Stimulated activated CD8-positive, alpha-beta memory T cell treated with anti-CD3 and anti-CD28 coated beads, Interleukin-12 subunit alpha, Interleukin-12 subunit beta, amount 100 ng/mL, for 24 hours (primary cell): ENCODE results near the gene GPC2.
"Not testable (repeated sequence)": the region's sequence is repeated elsewhere in the genome, so short reads cannot be mapped to it uniquely, and the experiment has no call there.

Source experiments
- DNase-seq: peaks from one replicate; pipeline ENCODE4 v3.0.0-alpha.2; 2020; ENCODE audit errors: extremely low read depth

GPC2 gene, protein sequence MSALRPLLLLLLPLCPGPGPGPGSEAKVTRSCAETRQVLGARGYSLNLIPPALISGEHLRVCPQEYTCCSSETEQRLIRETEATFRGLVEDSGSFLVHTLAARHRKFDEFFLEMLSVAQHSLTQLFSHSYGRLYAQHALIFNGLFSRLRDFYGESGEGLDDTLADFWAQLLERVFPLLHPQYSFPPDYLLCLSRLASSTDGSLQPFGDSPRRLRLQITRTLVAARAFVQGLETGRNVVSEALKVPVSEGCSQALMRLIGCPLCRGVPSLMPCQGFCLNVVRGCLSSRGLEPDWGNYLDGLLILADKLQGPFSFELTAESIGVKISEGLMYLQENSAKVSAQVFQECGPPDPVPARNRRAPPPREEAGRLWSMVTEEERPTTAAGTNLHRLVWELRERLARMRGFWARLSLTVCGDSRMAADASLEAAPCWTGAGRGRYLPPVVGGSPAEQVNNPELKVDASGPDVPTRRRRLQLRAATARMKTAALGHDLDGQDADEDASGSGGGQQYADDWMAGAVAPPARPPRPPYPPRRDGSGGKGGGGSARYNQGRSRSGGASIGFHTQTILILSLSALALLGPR

DNA sequence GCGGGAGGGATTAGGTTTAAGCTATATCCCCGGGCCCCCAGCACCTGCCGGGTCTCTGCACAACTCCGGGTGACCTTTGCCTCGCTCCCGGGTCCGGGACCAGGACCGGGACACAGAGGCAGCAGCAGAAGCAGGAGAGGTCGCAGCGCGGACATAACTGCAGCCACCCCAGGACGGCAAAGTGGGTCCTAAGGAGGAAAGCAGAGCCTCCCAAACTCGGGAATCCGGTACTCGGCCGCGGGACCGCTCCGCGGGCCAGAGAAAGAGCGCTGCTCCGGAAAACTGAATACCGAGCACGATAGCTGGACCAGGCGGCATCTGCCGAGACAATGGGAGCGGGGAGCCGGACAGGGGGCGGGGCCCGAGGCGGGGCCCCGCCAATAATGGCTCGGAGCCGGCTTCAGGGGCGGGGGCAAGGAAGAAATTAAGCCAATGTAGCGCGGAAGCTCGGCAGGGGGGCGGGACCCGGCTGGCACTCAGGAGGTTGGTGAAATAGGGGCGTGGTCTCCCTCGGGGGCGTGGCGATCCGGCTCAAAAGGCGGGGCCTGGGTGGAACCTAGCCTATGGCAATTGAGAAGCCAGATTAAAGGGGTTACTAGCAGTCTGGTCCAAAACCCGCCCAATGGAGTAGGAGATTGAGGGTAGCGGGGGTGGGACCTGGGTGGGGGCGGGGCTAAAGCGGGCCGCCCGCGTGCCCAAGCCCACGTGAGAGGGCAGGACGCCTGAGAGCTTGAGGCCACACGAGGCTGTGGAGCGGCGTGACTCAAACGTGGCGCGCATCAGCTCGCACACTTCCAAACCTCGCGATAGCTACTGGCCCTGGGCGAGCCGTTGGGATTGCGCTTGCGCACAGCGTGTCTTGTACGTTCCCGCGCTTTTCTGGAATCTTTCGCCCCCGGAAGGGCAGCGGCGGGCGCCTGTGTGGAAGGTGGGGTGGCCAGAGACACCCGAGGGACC lies at the start of gene GPC2, which contains the start of gene STAG3:
GPC2 (minus strand) TSS at position 337 of the 957 bp plus-strand sequence; CDS start at position 155, 182 bp downstream.
STAG3 (plus strand) TSS at position 874 of the 957 bp plus-strand sequence. CDS start 2,639 bp downstream, outside the sequence.
- peak; percentile 92 for DNase-seq

DNA sequence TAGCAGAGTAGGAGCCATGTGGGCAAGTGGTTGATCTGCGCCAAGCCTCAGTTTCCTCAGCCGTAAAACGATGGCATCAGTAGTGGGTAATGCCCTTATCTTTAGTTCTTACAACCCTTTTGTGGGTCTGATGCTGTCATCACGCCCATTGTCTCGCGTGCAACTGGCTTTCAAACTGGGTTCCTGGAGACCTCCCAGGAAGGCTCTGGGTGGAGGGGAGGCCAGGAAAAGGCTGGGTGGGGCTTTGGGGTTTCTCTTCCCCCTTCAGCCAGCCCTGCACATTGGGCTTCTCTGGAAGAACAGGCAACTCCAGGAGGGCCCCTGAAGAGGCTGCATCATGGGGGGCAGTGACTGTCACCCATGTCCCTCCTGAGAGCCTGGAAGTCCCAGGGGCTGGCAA lies 47.7 kb upstream of the GPC2 start:
- DNase-seq: not testable (repeated sequence)

DNA sequence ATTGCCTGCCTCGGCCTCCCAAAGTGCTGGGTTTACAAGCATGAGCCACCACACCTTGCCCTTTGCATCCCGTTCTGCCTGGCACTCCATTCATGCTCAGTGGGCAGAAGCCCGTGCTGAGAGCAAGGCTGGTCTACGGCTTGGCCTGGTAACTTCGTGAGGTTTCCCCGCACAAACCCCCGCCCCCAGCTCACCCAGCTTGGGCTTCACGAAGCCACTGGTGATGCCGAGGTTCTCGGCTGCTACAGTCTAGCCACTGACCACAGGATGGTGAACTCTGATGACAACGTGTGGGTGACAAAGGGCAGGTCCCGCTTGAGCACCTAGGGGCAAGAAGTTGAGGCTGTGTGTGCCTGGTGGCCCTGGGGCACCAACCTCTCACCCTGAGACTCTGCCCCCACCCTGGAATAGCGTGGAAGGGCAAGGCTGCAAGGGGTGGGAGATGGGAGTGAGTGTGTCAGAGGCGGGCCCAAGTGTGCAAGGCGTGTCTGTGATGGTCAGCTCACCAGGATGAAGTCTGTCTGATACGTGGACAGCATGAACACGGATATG lies 46.3 kb upstream of the GPC2 start:
- DNase-seq: not testable (repeated sequence)

DNA sequence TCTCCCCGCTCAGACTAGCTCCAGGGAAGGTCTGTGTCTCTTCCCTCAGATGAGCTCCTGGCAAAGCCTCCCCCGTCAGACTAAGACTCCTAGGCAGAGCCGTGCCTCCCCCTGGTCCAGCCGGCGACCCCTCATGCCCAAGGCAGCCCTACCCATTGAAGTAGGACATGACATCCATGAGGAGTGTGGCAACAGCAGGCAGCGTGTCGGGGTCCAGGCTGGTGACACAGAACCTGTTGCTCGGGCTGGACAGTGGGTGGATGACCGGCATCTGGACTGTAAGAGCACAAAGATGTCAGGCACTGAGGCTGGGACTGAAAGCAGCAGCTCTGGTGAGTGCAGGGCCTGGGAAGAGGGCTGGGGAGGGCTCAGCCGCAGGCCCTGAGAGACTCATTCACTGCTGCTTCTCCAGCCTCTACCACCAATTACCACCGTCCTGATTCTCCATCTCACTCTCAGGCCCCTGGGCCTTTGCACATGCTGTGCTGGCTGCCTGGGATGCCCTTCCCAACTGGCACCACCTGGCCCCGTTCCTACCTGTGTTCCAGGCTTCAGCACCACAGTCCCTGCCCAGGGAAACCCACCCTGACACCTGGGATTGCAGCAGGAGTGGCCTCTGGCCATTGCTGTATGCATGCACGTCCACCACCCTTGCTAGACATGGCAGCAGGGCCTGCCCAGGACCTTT lies 45.4 kb upstream of the GPC2 start:
- DNase-seq: no peak

DNA sequence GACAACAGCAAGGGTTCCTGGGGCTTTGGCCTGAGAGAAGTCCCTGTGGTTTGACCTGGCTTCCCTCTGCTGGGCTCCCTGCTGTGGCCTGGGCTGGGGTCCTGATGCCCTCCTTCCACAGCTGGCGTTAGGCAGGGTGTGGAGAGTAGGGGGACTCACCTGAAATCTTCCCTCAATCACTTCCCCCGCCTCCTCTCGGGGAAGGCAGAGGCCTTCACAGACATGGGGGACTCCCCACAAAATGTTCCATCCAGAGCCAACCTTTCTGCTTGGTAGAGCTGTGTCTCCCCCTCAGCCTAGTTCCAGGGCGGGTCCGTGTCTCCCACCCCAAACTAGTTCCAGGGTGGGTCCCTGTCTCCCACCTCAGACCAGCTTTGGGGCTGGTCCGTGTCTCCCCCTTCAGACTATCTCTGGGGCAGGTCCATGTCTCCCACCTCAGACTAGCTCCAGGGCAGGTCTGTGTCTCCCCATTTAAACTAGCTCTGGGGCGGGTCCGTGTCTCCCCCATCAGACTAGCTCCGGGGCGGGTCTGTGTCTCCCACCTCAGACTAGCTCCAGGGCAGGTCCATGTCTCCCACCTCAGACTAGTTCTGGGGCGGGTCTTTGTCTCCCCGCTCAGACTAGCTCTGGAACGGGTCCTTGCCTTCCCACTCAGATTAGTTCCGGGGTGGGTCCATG lies 44.7 kb upstream of the GPC2 start:
- DNase-seq: no peak

DNA sequence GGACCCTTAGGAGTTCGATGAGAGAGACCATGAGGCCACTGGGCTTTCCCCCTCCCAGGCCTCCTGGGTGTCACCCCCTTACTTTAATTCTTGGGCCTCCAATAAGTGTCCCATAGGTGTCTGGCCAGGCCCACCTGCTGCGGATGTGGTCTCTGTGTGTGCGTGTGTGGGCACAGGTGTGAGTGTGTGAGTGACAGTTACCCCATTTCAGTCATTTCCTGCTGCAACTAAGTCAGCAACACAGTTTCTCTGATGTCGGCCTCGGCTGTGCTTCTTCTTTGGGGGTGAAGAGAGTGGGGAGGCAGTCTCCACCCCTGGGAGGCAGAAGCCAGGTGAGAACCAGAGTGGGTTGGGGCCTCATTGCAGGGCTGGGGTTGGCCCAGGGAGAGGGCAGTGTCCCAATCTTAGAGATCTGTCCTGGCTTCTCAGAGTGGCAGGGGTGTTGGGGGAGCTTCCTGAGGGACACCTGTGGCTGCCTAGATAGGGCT lies 44.1 kb upstream of the GPC2 start:
- DNase-seq: peak; percentile 57

DNA sequence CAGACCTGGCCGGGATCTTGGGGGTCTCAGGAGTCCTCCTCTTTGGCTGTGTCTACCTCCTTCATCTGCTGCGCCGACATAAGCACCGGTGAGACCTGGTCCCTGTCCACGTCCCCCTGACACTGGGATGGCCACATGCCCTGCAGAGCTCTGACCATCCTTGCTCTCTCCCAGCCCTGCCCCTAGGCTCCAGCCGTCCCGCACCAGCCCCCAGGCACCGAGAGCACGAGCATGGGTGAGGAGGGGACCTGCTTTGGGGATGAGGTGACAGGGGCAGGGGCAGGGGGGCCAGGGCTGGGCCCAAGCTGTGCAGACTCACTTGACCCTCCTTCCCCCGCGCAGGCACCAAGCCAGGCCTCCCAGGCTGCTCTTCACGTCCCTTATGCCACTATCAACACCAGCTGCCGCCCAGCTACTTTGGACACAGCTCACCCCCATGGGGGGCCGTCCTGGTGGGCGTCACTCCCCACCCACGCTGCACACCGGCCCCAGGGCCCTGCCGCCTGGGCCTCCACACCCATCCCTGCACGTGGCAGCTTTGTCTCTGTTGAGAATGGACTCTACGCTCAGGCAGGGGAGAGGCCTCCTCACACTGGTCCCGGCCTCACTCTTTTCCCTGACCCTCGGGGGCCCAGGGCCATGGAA lies 43.5 kb upstream of the GPC2 start:
- DNase-seq: no peak

DNA sequence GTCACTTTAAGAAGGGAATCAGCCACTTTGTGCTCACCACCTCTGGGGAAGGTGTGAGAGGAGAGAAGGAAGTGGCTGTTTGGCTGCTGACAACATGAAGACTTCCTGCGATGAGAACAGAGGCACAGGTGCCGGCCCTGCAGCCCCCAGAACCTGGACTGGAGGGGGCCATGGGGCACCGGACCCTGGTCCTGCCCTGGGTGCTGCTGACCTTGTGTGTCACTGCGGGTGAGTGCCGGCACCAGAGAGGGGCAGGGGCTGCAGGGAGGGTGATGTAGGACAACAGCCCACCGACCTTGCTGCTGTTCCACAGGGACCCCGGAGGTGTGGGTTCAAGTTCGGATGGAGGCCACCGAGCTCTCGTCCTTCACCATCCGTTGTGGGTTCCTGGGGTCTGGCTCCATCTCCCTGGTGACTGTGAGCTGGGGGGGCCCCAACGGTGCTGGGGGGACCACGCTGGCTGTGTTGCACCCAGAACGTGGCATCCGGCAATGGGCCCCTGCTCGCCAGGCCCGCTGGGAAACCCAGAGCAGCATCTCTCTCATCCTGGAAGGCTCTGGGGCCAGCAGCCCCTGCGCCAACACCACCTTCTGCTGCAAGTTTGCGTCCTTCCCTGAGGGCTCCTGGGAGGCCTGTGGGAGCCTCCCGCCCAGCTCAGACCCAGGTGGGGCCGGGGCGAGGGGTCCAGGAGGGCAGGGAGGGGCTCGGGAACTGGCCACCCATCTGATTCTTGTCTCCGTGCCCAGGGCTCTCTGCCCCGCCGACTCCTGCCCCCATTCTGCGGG lies 42.8 kb upstream of the GPC2 start, which contains the start of gene PVRIG:
PVRIG (plus strand) TSS at position 149 of the 785 bp plus-strand sequence; CDS start at position 171, 22 bp downstream.
- DNase-seq: not testable (repeated sequence)

DNA sequence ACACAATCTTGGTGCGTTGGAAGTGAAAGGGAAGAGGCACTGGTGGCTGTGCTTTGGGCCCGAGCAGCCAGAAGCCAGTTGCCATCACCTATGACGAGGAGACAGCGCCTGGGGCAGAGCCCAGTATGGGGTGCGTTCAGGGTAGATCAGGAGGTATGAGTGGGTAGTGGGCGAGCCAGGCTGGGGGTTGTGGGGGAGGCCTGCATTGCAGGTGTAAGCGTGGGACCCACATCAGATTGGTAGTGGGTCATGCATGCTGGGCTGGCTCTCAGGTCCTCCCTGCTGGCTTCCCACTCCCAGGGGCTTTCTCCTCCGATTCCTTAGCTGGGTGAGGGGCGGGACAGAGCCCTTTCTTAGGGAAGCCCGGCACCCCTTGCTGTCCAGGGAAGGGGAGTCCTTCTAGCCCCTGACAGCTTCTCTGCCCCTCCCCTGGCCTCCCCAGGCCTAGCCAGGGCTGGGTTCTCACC lies 42.1 kb upstream of the GPC2 start:
- no peak for DNase-seq

DNA sequence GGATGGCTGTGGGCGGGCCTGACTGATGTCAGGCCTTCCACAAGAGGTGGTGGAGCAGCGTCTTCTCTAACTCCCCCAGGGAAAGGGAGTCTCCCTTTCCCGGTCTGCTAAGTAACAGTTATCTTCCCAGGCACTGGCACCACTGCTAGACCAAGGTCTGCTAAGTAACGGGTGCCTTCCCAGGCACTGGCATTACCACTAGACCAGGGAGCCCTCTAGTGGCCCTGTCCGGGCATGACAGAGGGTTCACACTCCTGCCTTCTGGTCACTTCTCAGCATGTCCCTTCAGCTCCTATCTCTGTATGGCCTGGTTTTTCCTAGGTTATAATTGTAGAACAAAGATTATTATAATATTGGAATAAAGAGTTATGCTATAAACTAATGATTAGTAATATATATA lies 40.8 kb upstream of the GPC2 start:
- not testable (repeated sequence) for DNase-seq

DNA sequence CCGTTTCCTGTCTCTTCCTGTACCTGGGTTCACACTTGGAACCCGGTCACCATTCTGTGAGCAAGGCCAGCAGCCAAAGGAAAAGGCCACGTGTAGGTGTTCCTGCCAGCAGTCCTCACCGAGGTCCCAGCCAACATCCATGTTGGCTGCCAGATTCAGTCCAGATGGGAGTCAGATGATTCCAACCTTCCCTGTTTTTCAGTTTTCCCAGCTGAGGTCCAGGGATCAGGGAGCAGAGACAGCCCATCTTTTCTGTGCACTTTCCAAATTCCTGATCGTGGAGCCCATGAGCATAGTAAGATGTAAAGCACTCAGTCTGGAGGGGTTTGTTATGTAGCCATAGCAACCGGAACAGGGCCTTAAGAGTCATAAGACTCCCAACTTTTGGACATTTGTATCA lies 38.7 kb upstream of the GPC2 start:
- no peak for DNase-seq

DNA sequence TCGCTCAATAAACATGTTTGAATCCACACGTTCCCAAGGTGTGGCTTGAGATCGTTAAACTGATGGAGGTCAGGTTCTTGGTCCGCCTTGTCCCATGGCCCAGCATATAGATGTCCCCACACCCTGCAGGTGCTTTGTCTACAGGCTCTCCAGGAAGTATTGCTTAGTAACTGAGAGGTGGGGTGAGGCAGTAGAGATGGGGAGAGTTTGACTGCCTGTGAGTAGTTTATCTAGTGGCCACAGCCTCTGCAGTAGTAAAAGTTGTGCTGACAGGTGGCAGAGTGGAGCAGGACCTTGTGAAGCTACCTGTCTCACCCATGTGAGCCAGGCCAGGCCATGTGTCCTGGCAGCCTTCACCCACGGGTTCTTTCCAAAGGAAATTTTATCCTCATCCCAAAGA lies 37.2 kb upstream of the GPC2 start:
- not testable (repeated sequence) for DNase-seq

DNA sequence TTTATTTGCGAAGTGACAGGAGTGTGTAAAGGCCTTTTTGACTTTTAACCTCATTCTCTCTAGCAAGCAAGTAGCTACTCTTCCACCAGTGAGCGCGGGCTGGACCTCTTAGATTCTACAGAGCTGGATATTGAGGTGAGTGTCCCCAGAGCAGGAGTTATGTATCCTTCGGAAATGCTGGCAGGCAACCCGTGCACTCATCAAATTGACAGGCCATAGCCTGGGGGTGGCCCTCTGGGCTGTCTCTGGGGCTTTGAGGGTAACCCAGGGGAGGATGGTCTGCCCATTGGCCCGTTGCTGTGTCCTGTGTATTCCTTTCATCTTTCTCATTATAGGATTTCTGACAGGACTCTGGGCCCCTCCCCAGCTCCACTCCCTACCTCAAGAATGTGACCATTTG lies 36.5 kb upstream of the GPC2 start:
- DNase-seq: no peak

DNA sequence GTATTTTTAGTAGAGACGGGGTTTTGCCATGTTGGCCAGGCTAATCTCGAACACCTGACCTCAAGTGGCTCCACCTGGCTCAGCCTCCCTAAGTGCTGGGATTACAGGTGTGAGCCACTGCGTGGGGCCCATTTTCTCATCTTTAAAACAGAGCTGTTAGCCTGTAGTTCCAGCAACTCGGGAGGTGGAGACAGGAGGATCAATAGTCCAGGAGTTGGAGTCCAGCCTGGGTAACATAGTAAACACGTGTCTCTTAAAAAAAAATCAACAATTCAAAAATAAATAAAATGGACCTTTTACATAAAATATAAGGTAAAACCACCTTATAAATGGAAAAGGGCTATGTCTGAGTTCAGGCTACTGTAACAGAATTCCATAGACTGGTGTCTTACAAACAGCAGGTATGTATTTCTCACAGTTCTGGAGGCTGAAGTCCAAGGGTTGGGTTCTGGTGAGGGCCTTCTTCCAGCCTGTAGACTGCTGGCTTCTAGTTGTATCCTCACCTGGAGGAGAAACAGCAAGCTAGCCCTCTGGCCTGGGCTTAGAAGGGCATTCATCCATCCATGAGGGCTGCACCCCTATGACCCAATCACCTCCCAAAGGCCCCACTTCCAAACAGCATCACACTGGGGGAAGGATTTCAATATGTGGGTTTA lies 35.6 kb upstream of the GPC2 start:
- no peak for DNase-seq

DNA sequence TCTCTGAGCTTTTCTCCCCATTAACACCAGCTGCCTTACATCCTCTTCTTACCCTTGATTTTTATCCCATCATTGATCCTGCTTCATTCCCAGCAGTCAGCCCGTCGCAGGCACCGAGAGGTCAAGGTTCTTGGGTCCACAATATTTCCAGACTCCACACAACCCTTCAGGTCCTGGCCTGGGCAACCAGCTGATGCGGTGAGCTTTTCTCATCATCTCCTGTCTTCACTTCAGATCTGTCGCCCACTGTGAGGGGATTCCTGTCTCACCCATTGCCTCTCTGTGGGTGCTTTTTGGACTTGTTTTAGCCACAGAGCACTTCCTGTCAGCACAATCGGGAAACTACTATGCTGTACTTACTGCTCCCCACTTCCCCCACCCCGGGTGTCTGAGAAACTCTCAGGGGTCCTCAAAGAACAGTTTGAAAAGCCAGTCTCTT lies 34.2 kb upstream of the GPC2 start:
- DNase-seq: no peak

DNA sequence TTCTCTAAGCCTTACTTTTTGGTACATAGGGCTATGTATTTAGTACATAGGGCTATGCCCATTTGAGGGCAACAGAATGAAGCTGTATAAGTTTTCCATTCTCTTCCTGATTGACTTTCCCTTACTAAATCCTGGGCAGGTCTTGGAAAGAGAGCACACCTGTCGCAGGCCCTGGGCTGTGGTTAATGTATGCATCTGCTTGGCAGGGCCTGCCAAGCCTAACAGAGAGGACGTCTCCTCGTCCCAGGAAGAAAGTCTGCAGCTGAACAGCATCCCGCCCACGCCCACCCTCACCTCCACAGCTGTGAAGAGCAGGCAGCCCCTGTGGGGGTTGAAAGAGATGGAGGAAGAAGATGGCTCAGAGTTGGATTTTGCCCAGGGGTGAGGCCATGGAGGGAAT lies 33.6 kb upstream of the GPC2 start:
- no peak for DNase-seq

DNA sequence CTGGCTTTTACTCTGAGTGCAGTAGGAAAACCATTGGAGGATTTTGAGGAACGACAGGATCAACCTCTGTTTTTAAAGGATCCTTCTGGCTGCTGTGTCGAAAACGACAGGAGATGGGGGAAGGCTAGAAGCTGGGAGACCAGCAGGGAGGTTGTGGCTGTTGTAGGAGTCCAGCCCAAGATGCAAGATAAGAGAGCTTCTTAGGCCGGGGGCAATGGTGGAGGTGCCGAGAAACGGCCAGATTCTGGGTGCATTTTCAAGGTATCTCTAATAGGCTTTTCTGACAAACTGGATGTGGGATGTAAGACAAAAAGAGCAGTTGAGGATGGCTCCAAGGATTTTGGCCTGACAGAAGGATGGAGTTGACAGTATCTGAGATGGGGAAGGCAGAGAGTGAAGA lies 32.3 kb upstream of the GPC2 start:
- no peak for DNase-seq

DNA sequence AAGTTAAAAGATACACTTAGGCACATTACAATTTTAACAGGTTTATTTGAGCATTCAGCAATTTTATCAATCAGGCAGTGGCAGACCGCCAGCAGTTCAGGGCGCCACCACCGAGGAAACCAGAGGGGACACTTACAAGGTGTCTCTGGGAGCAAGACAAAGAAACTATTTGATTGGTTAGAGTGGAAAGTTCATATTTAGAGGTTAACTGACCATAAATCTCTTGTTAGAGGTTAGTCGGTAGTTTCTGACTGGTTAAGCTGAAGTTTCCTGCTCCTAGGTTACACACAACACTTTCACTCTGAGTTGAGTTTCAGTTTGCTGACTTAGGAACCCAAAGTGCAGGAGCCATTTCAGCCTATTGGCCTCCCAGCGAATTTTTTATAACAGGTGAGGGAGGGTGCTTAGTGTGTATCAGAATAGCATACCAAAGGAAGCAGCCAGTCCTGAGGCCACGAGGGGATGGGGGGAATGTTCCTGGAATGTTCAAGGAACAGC lies 31.8 kb upstream of the GPC2 start:
- no peak for DNase-seq
